NB4 (cell line): Measurements from ENCODE around the gene PDE6B.

ENCODE experiments used
- DNase-seq: peaks from one replicate; pipeline ENCODE4 v3.0.0; 2010; ENCODE audit warnings: low read depth
- H3K4me3 ChIP-seq: one replicate; pipeline ENCODE4 v1.5.1; 2011; ENCODE audit warnings: mild to moderate bottlenecking, low read depth, low read length, moderate library complexity
- MYC ChIP-seq: IDR thresholded peaks from 2 replicates; pipeline ENCODE4 v1.6.1; 2011; ENCODE audit warnings: low read depth, low read length
- POLR2A ChIP-seq: IDR thresholded peaks from 2 replicates; pipeline ENCODE4 v1.6.1; 2011; ENCODE audit warnings: mild to moderate bottlenecking; ENCODE audit not compliant: insufficient read length; ENCODE audit errors: extremely low read depth
- TF ChIP-seq, protein P1 (sequence below): IDR thresholded peaks from one replicate; pipeline ENCODE4 v1.5.1; 2012; ENCODE audit warnings: low read depth, low read length
- TF ChIP-seq, protein P2 (sequence below): IDR thresholded peaks from 2 replicates; pipeline ENCODE4 v1.6.1; 2011; ENCODE audit warnings: low read depth, low read length

PDE6B gene

DNA sequence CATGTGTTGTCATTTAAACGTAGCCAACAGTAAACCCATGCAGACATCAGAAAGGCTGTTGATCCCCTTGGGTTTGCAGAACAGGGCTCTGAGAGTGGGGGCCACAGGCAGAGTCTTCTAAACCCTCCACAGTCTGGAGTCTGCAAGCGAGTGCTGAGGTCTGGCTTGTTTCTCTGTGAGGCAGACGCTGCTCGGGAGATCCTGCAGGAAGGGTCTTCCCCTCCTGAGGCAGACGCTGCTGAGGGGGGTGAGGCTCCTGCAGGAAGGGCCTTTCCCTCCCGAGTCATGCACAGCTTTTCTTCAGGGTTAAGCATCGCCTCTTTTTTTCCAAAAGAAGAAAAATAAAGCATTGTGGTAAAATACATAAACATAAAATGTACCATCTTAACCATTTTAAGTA lies 17.1 kb upstream of the PDE6B start:
- TF ChIP-seq MYC = no peak
- TF ChIP-seq, protein P1, sequence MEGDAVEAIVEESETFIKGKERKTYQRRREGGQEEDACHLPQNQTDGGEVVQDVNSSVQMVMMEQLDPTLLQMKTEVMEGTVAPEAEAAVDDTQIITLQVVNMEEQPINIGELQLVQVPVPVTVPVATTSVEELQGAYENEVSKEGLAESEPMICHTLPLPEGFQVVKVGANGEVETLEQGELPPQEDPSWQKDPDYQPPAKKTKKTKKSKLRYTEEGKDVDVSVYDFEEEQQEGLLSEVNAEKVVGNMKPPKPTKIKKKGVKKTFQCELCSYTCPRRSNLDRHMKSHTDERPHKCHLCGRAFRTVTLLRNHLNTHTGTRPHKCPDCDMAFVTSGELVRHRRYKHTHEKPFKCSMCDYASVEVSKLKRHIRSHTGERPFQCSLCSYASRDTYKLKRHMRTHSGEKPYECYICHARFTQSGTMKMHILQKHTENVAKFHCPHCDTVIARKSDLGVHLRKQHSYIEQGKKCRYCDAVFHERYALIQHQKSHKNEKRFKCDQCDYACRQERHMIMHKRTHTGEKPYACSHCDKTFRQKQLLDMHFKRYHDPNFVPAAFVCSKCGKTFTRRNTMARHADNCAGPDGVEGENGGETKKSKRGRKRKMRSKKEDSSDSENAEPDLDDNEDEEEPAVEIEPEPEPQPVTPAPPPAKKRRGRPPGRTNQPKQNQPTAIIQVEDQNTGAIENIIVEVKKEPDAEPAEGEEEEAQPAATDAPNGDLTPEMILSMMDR = no peak
- TF ChIP-seq POLR2A = no peak
- TF ChIP-seq, protein P2, sequence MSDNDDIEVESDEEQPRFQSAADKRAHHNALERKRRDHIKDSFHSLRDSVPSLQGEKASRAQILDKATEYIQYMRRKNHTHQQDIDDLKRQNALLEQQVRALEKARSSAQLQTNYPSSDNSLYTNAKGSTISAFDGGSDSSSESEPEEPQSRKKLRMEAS = no peak
- H3K4me3 ChIP-seq = no peak overlapping the region
- DNase-seq = no peak

DNA sequence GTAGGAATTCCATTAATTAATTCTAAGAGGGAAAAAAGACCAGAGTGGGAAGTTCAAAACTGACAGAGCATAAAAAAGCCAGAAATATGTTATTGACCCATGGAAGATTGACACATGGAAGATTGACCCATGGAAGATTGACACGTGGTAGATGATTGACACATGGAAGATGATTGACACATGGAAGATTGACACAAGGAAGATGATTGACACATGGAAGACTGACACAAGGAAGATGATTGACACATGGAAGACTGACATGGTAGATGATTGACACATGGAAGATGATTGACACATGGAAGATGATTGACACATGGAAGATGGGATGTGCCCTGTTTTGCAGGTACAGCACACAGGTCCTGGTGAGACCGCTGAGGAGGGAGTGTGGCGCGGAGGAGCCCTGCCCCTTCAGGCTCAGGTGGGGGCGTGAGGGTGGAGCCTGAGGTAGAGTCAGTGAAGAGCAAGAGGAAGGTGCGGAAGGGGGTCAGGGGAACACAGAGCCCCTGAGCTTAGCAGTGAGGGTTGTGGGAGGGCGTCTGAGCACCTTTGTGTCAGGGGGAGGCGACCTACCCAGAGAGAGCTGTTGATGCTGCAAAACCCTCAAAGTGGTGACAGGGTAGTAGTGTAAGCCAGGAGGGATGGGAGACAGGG lies 15.8 kb upstream of the PDE6B start:
- DNase-seq = no peak
- no peak overlapping the region for H3K4me3 ChIP-seq
- TF ChIP-seq POLR2A = no peak
- TF ChIP-seq, protein P2 = peak; percentile 62; the same call in 1 of the 2 replicates
- TF ChIP-seq, protein P1 = no peak

DNA sequence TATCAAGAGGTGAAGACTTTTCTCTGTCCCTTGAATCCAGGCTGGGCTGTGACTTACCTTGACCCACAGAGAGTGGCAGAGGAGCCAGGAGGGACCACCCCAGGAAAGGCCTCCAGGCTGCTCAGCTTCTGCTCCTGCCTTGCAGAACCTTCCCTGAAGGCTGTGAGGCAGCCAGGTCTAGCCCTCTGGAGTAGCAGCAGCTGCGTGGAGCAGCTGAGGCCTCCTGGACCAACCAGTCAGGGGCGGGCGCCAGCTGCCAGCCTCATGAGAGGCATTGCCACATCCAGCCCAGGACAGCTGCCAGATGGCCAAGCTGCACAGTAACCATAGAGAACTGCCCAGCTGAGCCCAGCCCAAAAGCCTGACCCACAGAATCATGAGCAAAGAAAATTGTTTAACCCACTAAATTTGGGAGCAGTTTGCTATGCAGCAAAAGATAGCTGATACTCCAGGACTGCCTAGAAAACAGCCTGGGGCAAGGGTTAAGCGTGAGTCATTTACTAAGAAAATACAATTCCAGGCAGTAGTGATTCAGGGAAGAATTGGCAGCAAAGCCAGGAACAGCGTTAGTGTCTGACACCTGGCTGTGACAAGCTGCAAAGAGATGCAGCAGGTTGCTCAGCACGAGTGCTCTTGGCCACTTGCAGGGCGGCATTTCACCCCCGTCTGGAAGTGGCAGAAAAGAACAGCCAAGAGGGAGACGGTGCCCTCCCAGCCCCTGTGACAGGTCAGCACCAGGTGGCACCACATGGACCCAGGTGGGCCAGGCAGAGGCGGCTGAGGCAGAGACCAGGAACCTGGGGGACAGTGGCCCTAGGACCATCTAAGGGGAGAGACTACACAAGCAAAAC lies 14.7 kb upstream of the PDE6B start:
- no peak overlapping the region for H3K4me3 ChIP-seq
- TF ChIP-seq POLR2A = no peak
- DNase-seq = no peak

DNA sequence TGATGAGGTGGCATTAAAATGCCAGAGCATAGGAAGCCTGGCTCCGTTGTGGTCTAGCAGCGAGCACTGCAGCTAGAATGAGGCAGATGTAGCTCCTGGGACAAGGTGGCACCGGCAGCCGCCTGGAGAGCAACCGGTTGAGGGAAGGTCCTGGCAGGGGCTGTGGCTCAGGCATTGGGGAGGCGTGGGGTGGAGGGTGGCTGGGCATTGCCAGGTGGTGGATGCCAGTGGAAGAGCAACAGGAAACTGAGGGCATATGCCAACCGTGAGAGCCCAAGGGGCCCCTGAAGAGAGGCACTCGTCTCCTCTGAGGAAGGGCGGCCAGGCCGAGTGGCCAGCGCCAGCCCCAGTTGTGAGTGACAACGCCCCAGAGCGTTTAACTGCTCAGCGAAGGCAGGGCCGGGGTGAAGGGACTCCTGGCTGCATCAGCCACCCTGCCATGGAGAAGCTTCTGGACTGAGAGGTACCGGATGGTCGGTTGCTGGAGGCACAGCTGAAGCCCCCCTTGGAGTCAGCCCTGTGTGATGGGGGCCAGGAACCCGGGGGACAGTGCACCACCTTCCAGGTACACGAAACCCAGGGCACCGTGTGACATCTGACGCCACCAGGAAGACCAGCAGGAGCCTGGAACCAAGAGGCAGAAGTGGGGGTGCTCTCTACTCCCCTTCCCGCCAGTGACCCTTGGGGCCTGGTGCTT lies 13.2 kb upstream of the PDE6B start:
- no peak overlapping the region for H3K4me3 ChIP-seq
- DNase-seq = no peak
- no peak for TF ChIP-seq MYC
- TF ChIP-seq, protein P2 = no peak
- TF ChIP-seq, protein P1 = no peak

DNA sequence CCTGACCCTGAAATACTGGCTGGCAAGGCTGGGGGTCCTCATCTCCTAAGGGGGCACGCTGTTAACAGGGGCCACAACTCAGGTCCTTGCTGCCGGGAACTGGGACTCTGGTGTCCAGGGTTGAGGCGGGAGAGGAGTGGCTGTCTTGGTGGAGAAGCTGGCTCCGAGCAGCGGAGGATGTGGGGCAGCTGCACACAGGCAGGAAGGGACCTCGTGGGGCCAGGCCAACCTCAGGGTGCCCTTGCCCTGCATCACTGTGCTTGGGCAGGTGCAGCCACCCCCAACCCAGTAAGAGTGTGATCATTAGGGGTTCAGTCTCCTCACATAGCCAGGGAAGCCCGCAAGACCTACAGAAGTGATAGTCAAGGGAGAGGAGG lies 12.6 kb upstream of the PDE6B start:
- no peak for DNase-seq
- no peak overlapping the region for H3K4me3 ChIP-seq
- TF ChIP-seq, protein P1 = no peak
- TF ChIP-seq MYC = no peak
- TF ChIP-seq, protein P2 = no peak
- no peak for TF ChIP-seq POLR2A

DNA sequence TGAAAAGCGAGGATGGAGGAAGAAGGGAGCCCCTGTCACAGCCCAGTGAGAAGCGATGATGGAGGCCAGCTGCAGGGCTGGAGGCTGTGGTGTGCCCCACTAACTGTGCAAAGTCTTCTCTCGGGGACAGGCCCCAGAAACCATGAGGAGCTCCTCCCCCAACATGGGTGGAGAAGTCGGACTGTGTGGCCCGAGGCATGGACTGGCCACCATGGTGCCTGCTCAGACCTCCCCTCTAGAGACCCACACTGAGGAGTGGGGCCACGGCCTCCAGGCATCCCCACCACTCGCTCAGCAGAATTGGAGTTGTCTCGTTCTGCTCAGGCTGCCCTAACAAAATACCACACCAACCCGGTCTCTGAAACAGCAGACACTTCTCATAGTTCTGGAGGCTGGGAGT lies 12.2 kb upstream of the PDE6B start:
- TF ChIP-seq POLR2A (no peak), MYC (no peak)
- TF ChIP-seq, protein P1 = no peak
- TF ChIP-seq, protein P2 = no peak
- H3K4me3 ChIP-seq = no peak overlapping the region
- no peak for DNase-seq
